HL-60 (cell line): ENCODE data around the gene DPEP2NB.

Source experiments
- GABPA ChIP-seq: IDR thresholded peaks from 2 replicates; pipeline ENCODE4 v1.6.1; 2012; ENCODE audit warnings: low read depth
- TF ChIP-seq, protein P1 (sequence below): IDR thresholded peaks from 2 replicates; pipeline ENCODE4 v1.6.1; 2012; ENCODE audit warnings: low read depth; ENCODE audit not compliant: insufficient replicate concordance
- TF ChIP-seq, protein P2 (sequence below): IDR thresholded peaks from one replicate; pipeline ENCODE4 v1.5.1; 2011; ENCODE audit warnings: low read length, control low read depth, inconsistent platforms; ENCODE audit not compliant: insufficient read depth

DNA sequence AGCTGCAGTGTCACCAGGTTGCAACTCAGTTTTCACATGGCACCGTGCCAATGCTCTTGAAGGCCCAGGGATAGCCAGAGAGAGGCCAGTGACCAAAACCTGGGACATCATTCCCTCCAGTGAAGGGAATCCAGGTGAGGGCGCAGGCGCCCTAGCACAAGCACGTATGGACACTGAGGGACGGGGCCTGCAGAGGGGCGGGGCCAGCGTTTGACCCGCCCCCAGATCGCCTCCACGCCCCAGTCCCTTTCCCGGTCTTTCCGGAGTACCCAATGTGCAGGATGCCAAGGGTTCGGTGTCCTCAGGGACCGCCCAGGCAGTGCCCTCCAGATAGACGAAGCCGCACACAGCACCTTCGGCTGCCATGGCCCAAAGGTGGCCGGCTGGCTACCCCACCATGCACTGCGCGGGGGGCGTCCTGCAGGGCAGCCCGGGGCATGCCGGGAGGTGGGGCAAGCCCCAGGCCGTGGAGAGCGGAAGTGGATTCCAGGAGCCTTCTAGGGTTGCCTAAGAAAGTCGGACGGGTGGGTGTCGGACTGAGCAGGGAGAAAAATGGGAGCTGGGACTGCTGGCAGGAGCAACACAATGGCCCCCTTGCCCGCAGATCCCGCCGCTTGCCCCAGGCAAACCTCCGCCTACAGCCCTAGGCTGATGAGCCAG is 51.9 kb downstream of the DPEP2NB start:
- TF ChIP-seq, protein P1, sequence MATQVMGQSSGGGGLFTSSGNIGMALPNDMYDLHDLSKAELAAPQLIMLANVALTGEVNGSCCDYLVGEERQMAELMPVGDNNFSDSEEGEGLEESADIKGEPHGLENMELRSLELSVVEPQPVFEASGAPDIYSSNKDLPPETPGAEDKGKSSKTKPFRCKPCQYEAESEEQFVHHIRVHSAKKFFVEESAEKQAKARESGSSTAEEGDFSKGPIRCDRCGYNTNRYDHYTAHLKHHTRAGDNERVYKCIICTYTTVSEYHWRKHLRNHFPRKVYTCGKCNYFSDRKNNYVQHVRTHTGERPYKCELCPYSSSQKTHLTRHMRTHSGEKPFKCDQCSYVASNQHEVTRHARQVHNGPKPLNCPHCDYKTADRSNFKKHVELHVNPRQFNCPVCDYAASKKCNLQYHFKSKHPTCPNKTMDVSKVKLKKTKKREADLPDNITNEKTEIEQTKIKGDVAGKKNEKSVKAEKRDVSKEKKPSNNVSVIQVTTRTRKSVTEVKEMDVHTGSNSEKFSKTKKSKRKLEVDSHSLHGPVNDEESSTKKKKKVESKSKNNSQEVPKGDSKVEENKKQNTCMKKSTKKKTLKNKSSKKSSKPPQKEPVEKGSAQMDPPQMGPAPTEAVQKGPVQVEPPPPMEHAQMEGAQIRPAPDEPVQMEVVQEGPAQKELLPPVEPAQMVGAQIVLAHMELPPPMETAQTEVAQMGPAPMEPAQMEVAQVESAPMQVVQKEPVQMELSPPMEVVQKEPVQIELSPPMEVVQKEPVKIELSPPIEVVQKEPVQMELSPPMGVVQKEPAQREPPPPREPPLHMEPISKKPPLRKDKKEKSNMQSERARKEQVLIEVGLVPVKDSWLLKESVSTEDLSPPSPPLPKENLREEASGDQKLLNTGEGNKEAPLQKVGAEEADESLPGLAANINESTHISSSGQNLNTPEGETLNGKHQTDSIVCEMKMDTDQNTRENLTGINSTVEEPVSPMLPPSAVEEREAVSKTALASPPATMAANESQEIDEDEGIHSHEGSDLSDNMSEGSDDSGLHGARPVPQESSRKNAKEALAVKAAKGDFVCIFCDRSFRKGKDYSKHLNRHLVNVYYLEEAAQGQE, result no peak
- TF ChIP-seq, protein P2, sequence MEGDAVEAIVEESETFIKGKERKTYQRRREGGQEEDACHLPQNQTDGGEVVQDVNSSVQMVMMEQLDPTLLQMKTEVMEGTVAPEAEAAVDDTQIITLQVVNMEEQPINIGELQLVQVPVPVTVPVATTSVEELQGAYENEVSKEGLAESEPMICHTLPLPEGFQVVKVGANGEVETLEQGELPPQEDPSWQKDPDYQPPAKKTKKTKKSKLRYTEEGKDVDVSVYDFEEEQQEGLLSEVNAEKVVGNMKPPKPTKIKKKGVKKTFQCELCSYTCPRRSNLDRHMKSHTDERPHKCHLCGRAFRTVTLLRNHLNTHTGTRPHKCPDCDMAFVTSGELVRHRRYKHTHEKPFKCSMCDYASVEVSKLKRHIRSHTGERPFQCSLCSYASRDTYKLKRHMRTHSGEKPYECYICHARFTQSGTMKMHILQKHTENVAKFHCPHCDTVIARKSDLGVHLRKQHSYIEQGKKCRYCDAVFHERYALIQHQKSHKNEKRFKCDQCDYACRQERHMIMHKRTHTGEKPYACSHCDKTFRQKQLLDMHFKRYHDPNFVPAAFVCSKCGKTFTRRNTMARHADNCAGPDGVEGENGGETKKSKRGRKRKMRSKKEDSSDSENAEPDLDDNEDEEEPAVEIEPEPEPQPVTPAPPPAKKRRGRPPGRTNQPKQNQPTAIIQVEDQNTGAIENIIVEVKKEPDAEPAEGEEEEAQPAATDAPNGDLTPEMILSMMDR, result no peak
- TF ChIP-seq GABPA, result no peak
